ENCODE data around the gene CDX1.

CDX1 gene

GRCh38 chr5:150129813-150130492, 36.6 kb upstream of the CDX1 start:
- TF ChIP-seq SP1 (IDR thresholded peaks at IDR 0.05) (no peak), ZNF384 (IDR thresholded peaks at IDR 0.05) (no peak), FOXK2 (IDR thresholded peaks at IDR 0.05) (no peak), CTBP1 (IDR thresholded peaks at IDR 0.05; ENCODE audit: borderline replicate concordance) (no peak), ARNT (IDR thresholded peaks at IDR 0.05) (no peak), HDGF (IDR thresholded peaks at IDR 0.05; ENCODE audit: borderline replicate concordance) (no peak), FOXM1 (IDR thresholded peaks at IDR 0.05; ENCODE audit: borderline replicate concordance) (no peak), SUZ12 (IDR thresholded peaks at IDR 0.05) (no peak), L3MBTL2 (conservative IDR thresholded peaks at IDR 0.05) (no peak; the same call in 1 of the 2 replicates)
- CTCF ChIA-PET = interaction anchor here (0.6 to 1.7 kb wide), 10 partner anchors 7 to 716 kb away, joined by 3 to 6 read pairs (median 3); no protein-coding TSS in a partner anchor
- POLR2A ChIA-PET = no interaction called here
- peak; percentile 84 for DNase-seq (ENCODE audit: extremely low spot score)

- TF ChIP-seq TARDBP (IDR thresholded peaks at IDR 0.05) (no peak), FOXK2 (IDR thresholded peaks at IDR 0.05) (no peak), HDGF (IDR thresholded peaks at IDR 0.05; ENCODE audit: borderline replicate concordance) (no peak), FOXM1 (IDR thresholded peaks at IDR 0.05; ENCODE audit: borderline replicate concordance) (no peak), ARNT (IDR thresholded peaks at IDR 0.05) (no peak), LEF1 (IDR thresholded peaks at IDR 0.05; ENCODE audit: borderline replicate concordance) (no peak), FOXA1 (IDR thresholded peaks at IDR 0.05) (no peak), ZNF384 (IDR thresholded peaks at IDR 0.05) (no peak)
- DNase-seq (ENCODE audit: extremely low spot score) = no peak
- ChIA-PET CTCF (interaction anchor here (0.6 to 1.7 kb wide), 7 partner anchors 8 to 715 kb away, joined by 3 to 6 read pairs (median 4); no protein-coding TSS in a partner anchor), POLR2A (no interaction called here)
Observed at GRCh38 chr5:150130493-150130922, 36.1 kb upstream of the CDX1 start.

- no peak for TF ChIP-seq HDGF (IDR thresholded peaks at IDR 0.05; ENCODE audit: borderline replicate concordance)
- no peak for TF ChIP-seq FOXA1 (IDR thresholded peaks at IDR 0.05)
- TF ChIP-seq PKNOX1 (IDR thresholded peaks at IDR 0.05) = no peak
- TF ChIP-seq TARDBP (IDR thresholded peaks at IDR 0.05) = no peak
- TF ChIP-seq SUZ12 (IDR thresholded peaks at IDR 0.05) = no peak
- no peak for TF ChIP-seq SP1 (IDR thresholded peaks at IDR 0.05)
- TF ChIP-seq BHLHE40 (IDR thresholded peaks at IDR 0.05; ENCODE audit: borderline replicate concordance) = no peak
- no peak for TF ChIP-seq NFRKB (IDR thresholded peaks at IDR 0.05)
- no peak for TF ChIP-seq ZNF384 (IDR thresholded peaks at IDR 0.05)
- TF ChIP-seq ELF4 (IDR thresholded peaks at IDR 0.05) = no peak
- no peak for TF ChIP-seq FOXK2 (IDR thresholded peaks at IDR 0.05)
- POLR2A ChIA-PET = no interaction called here
- CTCF ChIA-PET = interaction anchor here (1.7 kb wide), 1 partner anchor 31 kb away, joined by 4 read pairs; no protein-coding TSS in a partner anchor
Observed at GRCh38 chr5:150131461-150131860, 35.1 kb upstream of the CDX1 start.

GRCh38 chr5:150131978-150132694, 34.4 kb upstream of the CDX1 start:
- ChIA-PET POLR2A (no interaction called here), CTCF (interaction anchor here (1.7 kb wide), 1 partner anchor 31 kb away, joined by 4 read pairs; no protein-coding TSS in a partner anchor)
- DNase-seq (ENCODE audit: extremely low spot score) = no peak
- no peak for TF ChIP-seq CTBP1 (IDR thresholded peaks at IDR 0.05; ENCODE audit: borderline replicate concordance)
- no peak for TF ChIP-seq ELF4 (IDR thresholded peaks at IDR 0.05)
- TF ChIP-seq FOXM1 (IDR thresholded peaks at IDR 0.05; ENCODE audit: borderline replicate concordance) = no peak
- TF ChIP-seq BHLHE40 (IDR thresholded peaks at IDR 0.05; ENCODE audit: borderline replicate concordance) = no peak
- TF ChIP-seq FOXA1 (IDR thresholded peaks at IDR 0.05) = no peak
- no peak for TF ChIP-seq ARNT (IDR thresholded peaks at IDR 0.05)
- TF ChIP-seq FOXK2 (IDR thresholded peaks at IDR 0.05) = no peak
- TF ChIP-seq LEF1 (IDR thresholded peaks at IDR 0.05; ENCODE audit: borderline replicate concordance) = no peak
- TF ChIP-seq PKNOX1 (IDR thresholded peaks at IDR 0.05) = no peak
- no peak for TF ChIP-seq TARDBP (IDR thresholded peaks at IDR 0.05)
- TF ChIP-seq SP1 (IDR thresholded peaks at IDR 0.05) = no peak
- no peak for TF ChIP-seq NFRKB (IDR thresholded peaks at IDR 0.05)
- no peak for TF ChIP-seq ZNF384 (IDR thresholded peaks at IDR 0.05)
- no peak for TF ChIP-seq L3MBTL2 (conservative IDR thresholded peaks at IDR 0.05)
- TF ChIP-seq HDGF (IDR thresholded peaks at IDR 0.05; ENCODE audit: borderline replicate concordance) = no peak
- TF ChIP-seq SUZ12 (IDR thresholded peaks at IDR 0.05) = no peak

More at GRCh38 chr5:150131461-150131860, 35.1 kb upstream of the CDX1 start:
- DNase-seq (ENCODE audit: extremely low spot score) = no peak

- CTCF ChIA-PET = no interaction called here
Observed at GRCh38 chr5:150132740-150133139, 33.8 kb upstream of the CDX1 start.

More at GRCh38 chr5:150132740-150133139, 33.8 kb upstream of the CDX1 start:
- no peak for TF ChIP-seq TARDBP (IDR thresholded peaks at IDR 0.05)
- no peak for TF ChIP-seq L3MBTL2 (conservative IDR thresholded peaks at IDR 0.05)
- TF ChIP-seq ARNT (IDR thresholded peaks at IDR 0.05) = no peak
- no peak for TF ChIP-seq FOXA1 (IDR thresholded peaks at IDR 0.05)
- TF ChIP-seq SP1 (IDR thresholded peaks at IDR 0.05) = no peak
- no peak for TF ChIP-seq FOXM1 (IDR thresholded peaks at IDR 0.05; ENCODE audit: borderline replicate concordance)
- no peak for TF ChIP-seq FOXK2 (IDR thresholded peaks at IDR 0.05)
- no peak for TF ChIP-seq BHLHE40 (IDR thresholded peaks at IDR 0.05; ENCODE audit: borderline replicate concordance)
- no peak for TF ChIP-seq CTBP1 (IDR thresholded peaks at IDR 0.05; ENCODE audit: borderline replicate concordance)
- TF ChIP-seq NFRKB (IDR thresholded peaks at IDR 0.05) = no peak
- no peak for TF ChIP-seq HDGF (IDR thresholded peaks at IDR 0.05; ENCODE audit: borderline replicate concordance)
- no peak for TF ChIP-seq ZNF384 (IDR thresholded peaks at IDR 0.05)
- TF ChIP-seq PKNOX1 (IDR thresholded peaks at IDR 0.05) = no peak
- TF ChIP-seq ELF4 (IDR thresholded peaks at IDR 0.05) = no peak
- no peak for TF ChIP-seq SUZ12 (IDR thresholded peaks at IDR 0.05)
- TF ChIP-seq LEF1 (IDR thresholded peaks at IDR 0.05; ENCODE audit: borderline replicate concordance) = no peak
- DNase-seq (ENCODE audit: extremely low spot score) = no peak
- POLR2A ChIA-PET = no interaction called here
